ENCODE measurements around the gene FHL5.

Gene FHL5

GRCh38 chr6:96656567-96656966 is 93.6 kb downstream of the FHL5 start:
- Histone ChIP-seq H3K4me3 (no peak overlapping the region), H4K20me1 (no peaks in the 10 kb centered on the region), H3K4me2 (no peak overlapping the region), H3K27ac (no peak overlapping the region), H3K9me3 (replicated peaks in 1 of 11) (peaks cover 0 to 4% (median 0%) of the 10 kb centered on the region in 11 experiments; a peak in 2 of 22 replicates), H3K27me3 (no peaks in the 10 kb centered on the region), H3K9ac (no peak overlapping the region), H3K4me1 (peaks cover 0 to 26% (median 19%) of the 10 kb centered on the region in 10 experiments; a peak in 14 of 20 replicates), H3K36me3 (no peaks in the 10 kb centered on the region)
- no peak for TF ChIP-seq Cebpa-rat (IDR thresholded peaks at IDR 0.05)

DNA sequence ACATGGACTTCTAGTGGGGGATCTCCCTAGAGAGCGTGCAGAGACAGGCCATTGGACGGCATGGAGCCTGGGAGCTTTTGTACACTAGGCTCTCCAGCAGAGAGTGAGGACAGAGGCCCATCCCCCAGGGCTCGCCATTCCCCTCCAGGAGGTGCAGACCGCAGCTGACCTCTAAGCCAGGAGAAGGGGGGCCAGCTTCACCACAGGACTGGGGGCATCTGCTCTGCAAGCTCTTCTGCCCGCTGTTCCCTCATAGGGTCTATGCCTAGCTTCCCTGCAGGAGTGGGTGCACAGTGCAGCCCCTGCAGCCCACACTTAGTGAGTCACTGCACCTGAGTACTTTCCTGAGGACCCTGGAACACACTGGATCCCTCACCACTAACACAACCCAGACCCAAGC is 94.4 kb downstream of the FHL5 start:
- no peaks in the 10 kb centered on the region for H3K36me3 ChIP-seq
- H3K9me3 ChIP-seq (replicated peaks in 1 of 11), result peaks cover 0 to 8% (median 0%) of the 10 kb centered on the region in 11 experiments; a peak in 3 of 22 replicates
- peaks cover 0 to 19% (median 12%) of the 10 kb centered on the region in 10 experiments; a peak in 12 of 20 replicates for H3K4me1 ChIP-seq
- no peaks in the 10 kb centered on the region for H3K27me3 ChIP-seq
- H3K4me3 ChIP-seq, result no peak overlapping the region
- H3K9ac ChIP-seq, result no peak overlapping the region
- H3K4me2 ChIP-seq, result no peak overlapping the region
- no peak for TF ChIP-seq Cebpa-rat (IDR thresholded peaks at IDR 0.05)
- H3K27ac ChIP-seq, result no peak overlapping the region
- H4K20me1 ChIP-seq, result no peaks in the 10 kb centered on the region

- Histone ChIP-seq H3K9me3 (replicated peaks in 1 of 11) (peaks cover 0 to 15% (median 2%) of the 10 kb centered on the region in 11 experiments; a peak in 18 of 22 replicates), H4K20me1 (no peaks in the 10 kb centered on the region), H3K4me2 (no peak overlapping the region), H3K4me1 (no peaks in the 10 kb centered on the region; a peak in 3 of 20 replicates), H3K27me3 (no peaks in the 10 kb centered on the region), H3K27ac (no peak overlapping the region), H3K4me3 (no peak overlapping the region), H3K36me3 (no peaks in the 10 kb centered on the region), H3K9ac (no peak overlapping the region)
- TF ChIP-seq Cebpa-rat (IDR thresholded peaks at IDR 0.05), result no peak
Measured at GRCh38 chr6:96659084-96659845, 96.3 kb downstream of the FHL5 start.

Measured in BLaER1 treated with 17β-estradiol and CSF1 and Interleukin-3, amounts not matched to agents 10 nM and 100 nM (cell line).